Epithelial cell of proximal tubule (primary cell): Measurements from ENCODE around the gene PLA2G2F. TPM values are rescaled to one million over a fixed set of nuclear protein-coding genes. Genes with fewer than 3 reads are reported as not detected.

Source experiments
- DNase-seq: peaks from one replicate; pipeline ENCODE4 v3.0.0-alpha.2; 2011; ENCODE audit warnings: low read depth
- H3K4me3 ChIP-seq: 2 replicates; pipeline ENCODE4 v1.5.1; 2011; ENCODE audit warnings: low read depth, mild to moderate bottlenecking, low read length
- total RNA-seq: library from RNA; depleted of rRNA; stranded (reverse); fragments of >200 nt; gene quantifications from 2 replicates; pipeline ENCODE4 v1.2.3, GENCODE V29; 2015
- TF ChIP-seq, protein P1 (sequence below): conservative IDR thresholded peaks from 2 replicates; pipeline ENCODE4 v1.5.1; 2012; ENCODE audit warnings: low read depth, mild to moderate bottlenecking, low read length

PLA2G2F gene
- total RNA-seq, 1 donor from 2014 or later = 4.2 TPM

DNA sequence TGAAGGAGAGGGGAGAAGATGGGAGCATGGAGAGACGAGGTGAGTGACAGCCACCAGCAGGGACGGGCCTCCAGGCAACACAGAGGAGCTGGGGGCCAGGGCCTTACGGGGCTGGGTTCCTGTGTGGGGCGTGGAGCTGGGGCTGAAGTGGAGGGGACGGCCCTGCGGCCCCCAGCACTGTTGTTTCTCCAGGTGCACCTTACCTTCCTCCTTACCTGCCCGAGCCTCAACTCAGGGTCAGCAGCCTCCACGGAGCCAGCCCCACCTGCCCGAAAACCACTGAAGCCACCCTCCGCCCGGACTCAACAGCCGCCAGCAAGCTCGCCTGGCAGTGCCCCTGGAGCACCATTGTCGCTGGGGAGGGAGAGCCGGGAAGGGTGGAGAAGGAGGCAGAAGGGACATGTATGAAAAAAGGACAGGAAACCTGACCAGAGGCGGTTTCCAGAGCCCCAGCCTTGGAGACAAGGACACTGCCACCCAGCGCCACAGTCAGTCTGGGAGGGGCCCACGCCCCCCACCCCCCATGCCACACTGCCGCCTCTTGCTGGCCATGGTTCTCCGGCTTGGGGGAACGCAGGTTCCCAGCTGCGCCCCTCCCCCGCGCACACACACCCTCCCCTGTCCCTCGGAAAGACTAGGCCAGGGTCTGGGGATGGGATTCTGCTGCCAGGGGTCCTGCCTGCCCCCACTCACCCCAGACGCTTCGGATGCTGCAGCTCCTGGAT, 10.6 kb downstream of the PLA2G2F start:
- TF ChIP-seq, protein P1, sequence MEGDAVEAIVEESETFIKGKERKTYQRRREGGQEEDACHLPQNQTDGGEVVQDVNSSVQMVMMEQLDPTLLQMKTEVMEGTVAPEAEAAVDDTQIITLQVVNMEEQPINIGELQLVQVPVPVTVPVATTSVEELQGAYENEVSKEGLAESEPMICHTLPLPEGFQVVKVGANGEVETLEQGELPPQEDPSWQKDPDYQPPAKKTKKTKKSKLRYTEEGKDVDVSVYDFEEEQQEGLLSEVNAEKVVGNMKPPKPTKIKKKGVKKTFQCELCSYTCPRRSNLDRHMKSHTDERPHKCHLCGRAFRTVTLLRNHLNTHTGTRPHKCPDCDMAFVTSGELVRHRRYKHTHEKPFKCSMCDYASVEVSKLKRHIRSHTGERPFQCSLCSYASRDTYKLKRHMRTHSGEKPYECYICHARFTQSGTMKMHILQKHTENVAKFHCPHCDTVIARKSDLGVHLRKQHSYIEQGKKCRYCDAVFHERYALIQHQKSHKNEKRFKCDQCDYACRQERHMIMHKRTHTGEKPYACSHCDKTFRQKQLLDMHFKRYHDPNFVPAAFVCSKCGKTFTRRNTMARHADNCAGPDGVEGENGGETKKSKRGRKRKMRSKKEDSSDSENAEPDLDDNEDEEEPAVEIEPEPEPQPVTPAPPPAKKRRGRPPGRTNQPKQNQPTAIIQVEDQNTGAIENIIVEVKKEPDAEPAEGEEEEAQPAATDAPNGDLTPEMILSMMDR = no peak
- no peak for DNase-seq
- no peak overlapping the region for H3K4me3 ChIP-seq

DNA sequence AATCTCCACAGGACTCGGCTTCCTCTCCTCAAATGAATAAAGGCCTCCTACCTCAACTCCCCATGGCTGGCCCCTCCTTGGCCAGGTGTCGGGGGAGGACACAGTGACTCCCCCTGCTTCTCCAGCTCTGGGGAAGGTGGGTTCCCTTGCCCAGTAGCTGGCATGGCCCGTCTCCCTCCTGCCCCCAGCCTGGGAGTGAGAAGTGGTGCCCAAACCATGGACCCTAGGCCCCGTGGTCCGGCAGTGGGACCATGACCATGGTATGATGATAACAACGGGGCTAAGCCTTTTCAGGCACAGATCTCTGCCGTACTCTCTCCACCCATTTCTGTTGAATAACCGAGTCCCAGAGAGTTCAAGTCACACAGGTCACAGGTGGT, 11.2 kb downstream of the PLA2G2F start:
- H3K4me3 ChIP-seq = no peak overlapping the region
- no peak for DNase-seq
- TF ChIP-seq, protein P1 = no peak

DNA sequence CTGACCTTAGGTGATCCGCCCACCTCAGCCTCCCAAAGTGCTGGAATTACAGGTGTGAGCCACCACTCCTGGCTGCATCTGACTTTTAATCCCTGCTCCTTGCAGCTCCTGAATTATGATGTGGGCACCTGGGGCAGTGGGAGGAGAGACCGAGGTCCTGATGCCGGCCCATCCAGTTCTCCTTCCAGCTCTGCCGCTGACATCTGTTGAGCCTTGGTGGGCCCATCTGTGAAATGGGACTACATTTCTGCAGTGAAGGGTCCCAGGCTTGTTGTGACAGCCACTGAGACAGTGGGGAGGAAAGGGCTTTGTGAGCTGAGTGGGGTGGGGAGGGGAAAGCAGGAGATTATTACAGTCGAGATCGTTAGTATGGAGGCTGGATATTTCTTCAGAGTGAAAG, 11.8 kb downstream of the PLA2G2F start:
- DNase-seq = no peak
- no peak overlapping the region for H3K4me3 ChIP-seq
- TF ChIP-seq, protein P1 = no peak

DNA sequence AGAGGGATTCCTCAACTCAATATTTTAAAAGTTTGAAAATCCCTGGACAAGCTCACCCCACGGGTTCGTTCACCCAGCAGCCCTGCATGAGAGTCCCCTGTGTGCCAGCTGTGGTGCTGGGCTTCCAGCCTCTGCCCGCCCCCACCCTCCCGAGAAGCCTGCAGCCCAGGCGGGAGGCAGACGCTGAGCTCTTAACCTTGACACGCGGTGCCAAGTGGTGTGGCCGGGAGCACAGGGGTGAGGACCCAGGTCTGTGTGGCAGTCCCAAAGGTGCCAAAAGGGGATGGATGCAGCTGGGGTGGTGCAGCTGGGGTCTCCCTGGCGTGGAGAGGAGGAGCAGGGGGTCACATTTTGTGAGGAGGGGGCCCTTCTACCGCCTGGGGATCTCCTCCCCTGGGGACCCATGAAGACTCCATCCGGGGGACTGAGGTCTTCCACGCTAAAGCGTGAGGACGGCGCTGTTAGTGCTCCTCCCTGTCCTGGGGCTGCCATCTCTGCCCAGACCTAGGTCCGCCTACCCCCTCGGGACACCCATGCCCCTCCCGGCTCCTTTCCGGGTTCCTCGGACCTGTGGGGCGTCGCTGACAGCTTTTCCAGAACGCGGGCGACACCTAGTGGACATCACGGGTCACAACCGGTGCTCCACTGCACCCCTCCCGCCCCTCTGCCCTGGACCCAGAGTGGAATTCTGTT, 12.9 kb downstream of the PLA2G2F start:
- peak overlapping the region; percentile 55 for H3K4me3 ChIP-seq
- TF ChIP-seq, protein P1 = peak; percentile 66
- no peak for DNase-seq

DNA sequence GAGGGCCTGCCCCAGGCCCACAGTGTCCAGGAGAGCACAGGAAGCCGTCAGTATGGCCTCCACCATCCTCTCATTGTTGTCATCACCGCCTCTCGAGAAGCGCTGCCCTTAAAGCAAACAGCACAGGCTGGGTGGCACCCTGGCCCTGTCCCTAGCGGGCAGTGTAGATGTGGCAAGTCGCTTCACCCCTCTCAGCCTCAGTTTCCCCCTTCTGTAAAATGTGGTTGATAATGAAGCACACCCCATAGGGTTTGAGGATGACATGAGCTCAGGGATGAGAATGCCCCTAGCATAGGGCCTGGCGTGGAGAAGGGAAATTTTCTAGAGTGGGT, 13.4 kb downstream of the PLA2G2F start:
- TF ChIP-seq, protein P1 = peak; percentile 0
- H3K4me3 ChIP-seq = no peak overlapping the region
- no peak for DNase-seq

DNA sequence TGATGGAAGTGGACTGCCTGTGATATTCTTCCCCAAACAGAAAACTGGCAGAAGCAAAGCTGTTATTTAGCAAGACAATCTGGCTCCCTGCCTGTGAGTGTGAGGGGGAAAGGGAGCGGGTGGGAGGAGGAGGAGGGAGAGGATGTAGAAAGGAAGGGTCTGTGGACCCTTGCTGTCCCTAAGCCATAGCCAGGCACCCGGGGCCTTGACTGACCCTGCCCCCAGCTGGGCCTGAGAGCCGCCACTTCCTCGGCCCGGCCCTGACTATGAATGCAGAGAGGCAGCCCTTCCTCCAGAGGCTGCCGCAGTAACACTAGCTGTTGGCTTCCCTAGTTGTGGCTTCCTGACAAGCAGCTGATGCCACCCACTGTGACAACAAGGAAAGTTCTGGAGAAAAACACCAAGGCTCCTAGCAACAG, 13.9 kb downstream of the PLA2G2F start:
- no peak for DNase-seq
- H3K4me3 ChIP-seq = no peak overlapping the region
- TF ChIP-seq, protein P1 = no peak

DNA sequence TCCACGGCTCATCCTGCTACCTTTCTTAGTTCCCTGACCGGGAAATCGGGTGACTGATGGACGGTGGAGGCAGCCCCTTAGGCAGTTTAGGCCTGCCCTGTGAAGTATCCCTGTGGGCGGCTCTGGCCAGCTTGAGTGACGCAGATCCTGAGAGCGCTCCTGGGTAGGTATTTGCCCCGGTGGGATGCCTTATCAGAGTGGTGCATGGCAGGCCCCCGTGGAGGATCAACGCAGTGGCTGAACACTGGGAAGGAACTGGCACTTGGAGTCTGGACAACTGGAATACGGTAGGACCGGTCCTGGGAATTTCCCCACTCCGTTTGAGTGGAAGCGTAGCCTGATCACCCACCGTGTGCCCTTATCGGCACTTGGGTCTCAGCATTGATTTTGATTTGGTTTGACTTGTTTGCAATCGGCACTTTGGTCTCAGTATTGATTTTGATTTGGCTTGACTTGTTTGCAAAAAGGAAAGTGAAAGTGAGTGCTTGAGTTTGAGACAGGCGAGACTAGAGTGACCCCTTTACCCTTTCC, 15.2 kb downstream of the PLA2G2F start:
- TF ChIP-seq, protein P1 = no peak
- no peak overlapping the region for H3K4me3 ChIP-seq
- DNase-seq = no peak
